Effector memory CD8-positive, alpha-beta T cell (primary cell): Measurements from ENCODE around the gene HHATL.

ENCODE experiments used
- ATAC-seq: fragments of 150-1000 bp; cut with Tn5 transposase; replicated peaks from 2 replicates; pipeline ENCODE4 v1.10.0; 2021; ENCODE audit warnings: mild to moderate bottlenecking, moderate library complexity
- DNase-seq, 3 experiments: peaks; one replicate each; pipeline ENCODE4 v3.0.0; 2021
- H3K27ac Mint-ChIP-seq, 2 donors: one replicate each; pipeline ENCODE4 v1.8.0; 2022; ENCODE audit warnings: mild to moderate bottlenecking in 2 of 2, mixed read lengths in 2 of 2, moderate library complexity in 2 of 2
- H3K27me3 Mint-ChIP-seq, 2 donors: one replicate each; pipeline ENCODE4 v1.8.0; 2022; ENCODE audit warnings: mixed read lengths in 2 of 2
- H3K36me3 Mint-ChIP-seq: one replicate; pipeline ENCODE4 v1.8.0; 2022; ENCODE audit warnings: mild to moderate bottlenecking, moderate library complexity, mixed read lengths; ENCODE audit not compliant: insufficient read depth
- H3K4me1 Mint-ChIP-seq, 2 donors: one replicate each; pipeline ENCODE4 v1.8.0; 2022; ENCODE audit warnings: low read depth in 2 of 2, mixed read lengths in 2 of 2
- H3K4me3 Mint-ChIP-seq, 2 donors: one replicate each; pipeline ENCODE4 v1.8.0; 2022; ENCODE audit warnings: mild to moderate bottlenecking in 2 of 2, mixed read lengths in 2 of 2, moderate library complexity in 2 of 2
- H3K9me3 Mint-ChIP-seq, 2 donors: one replicate each; pipeline ENCODE4 v1.8.0; 2022; ENCODE audit warnings: mixed read lengths in 2 of 2

Gene HHATL

DNA sequence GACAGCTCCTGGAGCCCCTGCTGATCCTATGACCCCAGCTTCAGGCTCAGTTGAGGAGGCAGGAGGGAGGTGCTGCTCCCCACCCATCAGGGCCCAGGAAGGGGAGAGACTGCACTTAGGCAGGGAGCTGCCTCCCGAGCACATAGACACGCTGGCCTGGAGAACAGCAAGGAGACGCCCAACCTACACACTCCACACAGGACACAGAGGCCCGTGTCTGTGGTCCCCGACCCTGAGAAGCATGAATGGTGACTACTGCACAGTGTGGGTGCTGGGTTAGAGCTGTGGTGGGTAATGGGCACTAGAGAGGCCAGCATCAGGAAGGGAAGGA is 1.1 kb upstream of the HHATL start:
- DNase-seq: no peak
- Mint-ChIP-seq H3K27ac (no peak overlapping the region), H3K4me1 (peaks cover 10 to 15% of the 10 kb centered on the region in 2 donors), H3K27me3 (peaks cover 21 to 46% of the 10 kb centered on the region in 2 donors), H3K9me3 (no peaks in the 10 kb centered on the region), H3K36me3 (no peaks in the 10 kb centered on the region), H3K4me3 (no peak overlapping the region)
- no peak for ATAC-seq

DNA sequence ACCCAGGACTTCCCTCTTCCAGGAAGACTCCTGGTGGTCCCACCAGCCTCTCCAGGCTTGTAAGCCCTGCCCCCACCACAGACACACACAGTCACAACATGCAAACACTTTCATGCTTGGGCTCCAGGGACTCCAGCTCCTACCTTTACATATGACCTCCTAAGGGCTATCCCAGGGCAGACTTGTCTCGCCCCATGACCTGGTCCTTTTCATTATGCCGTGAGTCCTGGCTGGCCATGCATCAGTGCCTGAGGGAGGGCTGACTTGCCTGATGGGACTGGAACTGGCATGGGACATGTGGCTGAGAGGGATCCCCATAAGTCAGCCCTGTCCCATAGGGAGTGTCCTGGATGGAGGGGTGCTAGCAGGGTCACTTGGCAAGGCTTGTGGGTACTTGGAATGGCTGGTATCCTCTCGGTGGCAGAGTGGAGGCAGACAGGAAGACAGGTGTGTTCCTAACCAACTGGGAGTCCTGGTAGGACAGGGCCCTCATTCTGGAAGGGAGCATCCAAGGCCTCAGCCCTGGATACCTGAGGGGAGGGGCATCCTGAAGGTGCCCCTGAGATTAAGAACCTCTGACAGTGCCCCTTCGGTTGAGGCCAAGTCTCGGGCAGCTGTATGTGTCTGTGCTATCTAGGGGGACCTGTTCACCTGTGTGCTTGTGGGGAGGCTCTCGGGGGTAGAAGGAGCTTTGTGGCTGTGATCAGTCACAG is 540 bp upstream of the HHATL start:
- Mint-ChIP-seq H3K27me3 (peaks cover 21 to 45% of the 10 kb centered on the region in 2 donors), H3K9me3 (no peaks in the 10 kb centered on the region), H3K4me3 (no peak overlapping the region), H3K36me3 (no peaks in the 10 kb centered on the region), H3K27ac (no peak overlapping the region), H3K4me1 (peaks cover 12 to 18% of the 10 kb centered on the region in 2 donors)
- no peak for DNase-seq
- ATAC-seq: no peak

DNA sequence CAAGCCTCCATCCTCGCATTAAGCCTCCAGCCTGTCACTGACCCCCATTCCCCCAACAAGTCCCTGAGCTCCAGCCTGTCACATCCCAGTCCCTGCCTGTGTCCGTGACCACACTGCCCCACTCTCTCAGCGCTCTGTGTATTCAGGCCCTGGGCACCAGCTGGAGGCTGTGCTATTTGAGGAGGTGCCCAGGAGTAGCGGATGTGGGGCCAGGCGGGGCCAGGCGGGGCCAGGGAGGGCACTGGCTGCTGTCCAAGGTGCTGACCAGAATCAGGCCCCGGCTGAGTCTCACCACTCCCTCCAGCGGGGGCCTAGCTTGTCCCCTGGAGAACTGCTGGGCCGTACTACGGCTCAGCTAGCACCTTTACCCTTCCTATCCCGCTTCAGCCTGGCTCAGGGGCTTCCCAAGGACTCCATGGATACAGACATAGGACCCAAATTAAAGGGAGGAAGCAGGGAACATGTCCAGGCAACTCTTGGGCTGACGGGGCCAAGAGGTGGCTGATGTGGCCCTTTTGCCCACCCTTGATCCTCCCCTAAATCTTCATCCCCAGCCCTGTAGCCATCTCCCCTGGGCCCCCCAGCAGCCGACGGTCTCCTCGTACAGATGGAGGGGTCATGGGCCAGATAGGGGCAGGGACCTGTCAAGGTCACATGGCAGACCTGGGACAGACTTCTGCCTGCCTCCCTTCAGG is 1.1 kb downstream of the HHATL start:
- Mint-ChIP-seq H3K27me3 (peaks cover 15 to 31% of the 10 kb centered on the region in 2 donors), H3K4me1 (peaks cover 12 to 18% of the 10 kb centered on the region in 2 donors), H3K9me3 (no peaks in the 10 kb centered on the region), H3K27ac (peak overlapping the region in 1 of 2 donors; percentile 59), H3K36me3 (no peaks in the 10 kb centered on the region), H3K4me3 (no peak overlapping the region)
- peak; percentile 87 for ATAC-seq
- DNase-seq: peak; percentile 58 to 60 (median 58)

DNA sequence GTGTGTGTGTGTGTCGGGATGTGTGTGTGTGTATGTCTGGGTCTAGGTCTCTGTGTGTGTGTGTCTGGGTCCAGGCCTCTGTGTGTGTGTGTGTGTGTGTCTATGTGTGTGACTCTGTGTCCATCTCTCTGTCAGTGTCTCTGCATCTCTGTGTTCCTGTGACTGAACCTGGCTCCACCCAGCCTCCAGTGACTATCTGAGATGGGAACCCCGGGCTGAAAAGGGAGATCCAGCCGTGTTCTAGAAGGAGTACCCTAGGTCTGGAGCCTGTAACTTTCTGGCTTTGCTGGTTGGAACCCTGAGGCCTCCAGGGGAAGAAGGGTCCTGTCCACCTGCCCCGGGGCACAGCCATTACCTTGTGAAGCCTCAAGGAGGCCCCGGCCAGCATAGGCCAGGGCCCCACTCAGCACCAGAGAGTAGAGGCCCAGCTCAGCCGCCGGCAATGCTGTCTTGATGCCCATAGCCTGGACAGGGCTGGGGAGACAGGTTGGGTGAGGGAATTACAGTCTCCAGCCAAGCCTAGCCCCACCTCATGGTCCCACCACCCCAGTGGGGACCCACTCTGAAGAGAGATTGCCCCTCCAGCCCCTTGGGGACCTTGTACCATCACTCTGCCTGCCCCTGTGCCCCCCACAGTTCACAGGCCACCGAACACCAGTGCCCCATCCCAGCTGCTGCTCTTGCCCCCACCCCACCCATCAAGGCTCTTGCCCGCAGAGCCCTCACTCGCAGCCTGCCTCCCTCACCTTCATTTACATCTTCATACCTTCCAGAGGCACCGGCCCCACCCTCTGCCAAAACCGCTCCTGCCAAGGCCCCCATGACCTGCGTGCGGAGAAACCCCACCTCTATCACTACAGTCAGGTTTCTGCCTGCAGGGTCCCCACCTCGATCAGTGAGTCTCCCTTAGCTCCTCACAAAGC is 2.0 kb downstream of the HHATL start:
- no peak for DNase-seq
- H3K9me3 Mint-ChIP-seq: no peaks in the 10 kb centered on the region
- no peaks in the 10 kb centered on the region for H3K36me3 Mint-ChIP-seq
- peak overlapping the region in 1 of 2 donors; percentile 59 for H3K27ac Mint-ChIP-seq
- no peak for ATAC-seq
- peaks cover 12 to 18% of the 10 kb centered on the region in 2 donors for H3K4me1 Mint-ChIP-seq
- H3K27me3 Mint-ChIP-seq: peaks cover 15 to 23% of the 10 kb centered on the region in 2 donors
- no peak overlapping the region for H3K4me3 Mint-ChIP-seq

GRCh38 chr3:42699511-42699971 is 3.1 kb downstream of the HHATL start:
- no peak for ATAC-seq
- H3K27me3 Mint-ChIP-seq: peaks cover 15 to 22% of the 10 kb centered on the region in 2 donors
- no peak for DNase-seq
- H3K4me1 Mint-ChIP-seq: peaks cover 12 to 18% of the 10 kb centered on the region in 2 donors
- H3K4me3 Mint-ChIP-seq: no peak overlapping the region
- no peak overlapping the region for H3K27ac Mint-ChIP-seq
- H3K36me3 Mint-ChIP-seq: no peaks in the 10 kb centered on the region
- H3K9me3 Mint-ChIP-seq: no peaks in the 10 kb centered on the region

GRCh38 chr3:42698911-42699230 is 3.7 kb downstream of the HHATL start:
- Mint-ChIP-seq H3K27me3 (peaks cover 15 to 21% of the 10 kb centered on the region in 2 donors), H3K4me3 (no peak overlapping the region), H3K4me1 (peaks cover 12 to 18% of the 10 kb centered on the region in 2 donors), H3K36me3 (no peaks in the 10 kb centered on the region), H3K9me3 (no peaks in the 10 kb centered on the region), H3K27ac (no peak overlapping the region)
- peak; percentile 63 for ATAC-seq
- no peak for DNase-seq

DNA sequence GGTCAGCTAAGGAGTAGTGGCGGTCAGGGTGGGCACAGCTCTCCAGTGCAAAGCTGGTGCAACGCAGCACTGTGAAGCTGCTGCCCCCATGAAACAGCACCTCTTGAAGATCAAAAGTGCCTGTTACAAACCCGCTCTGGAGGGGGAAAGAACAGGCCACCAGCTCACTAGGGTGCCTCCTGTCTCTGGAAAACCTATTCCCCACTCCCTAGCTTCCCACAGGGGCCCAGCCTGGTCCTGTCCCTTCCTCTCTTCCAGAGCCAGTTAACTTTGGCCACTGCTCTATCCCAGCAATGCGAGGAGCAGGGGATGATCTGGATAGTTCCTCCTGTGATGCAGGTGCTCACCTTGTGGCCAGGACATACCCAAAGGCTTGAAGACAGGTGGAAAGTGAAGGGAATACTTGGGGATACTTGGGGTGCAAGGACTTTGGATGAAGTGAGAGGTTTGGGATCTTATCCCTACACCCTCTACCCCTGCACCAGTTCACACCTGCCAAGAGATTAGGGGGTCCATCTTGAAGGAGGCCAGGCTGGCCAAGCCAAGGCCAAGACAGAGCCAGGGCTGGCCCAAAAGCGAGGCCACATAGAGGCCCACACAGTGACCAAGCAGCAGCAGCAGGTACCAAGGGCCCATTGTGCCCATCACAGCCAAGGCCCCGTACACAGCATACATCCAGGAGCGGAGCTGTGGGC is 4.2 kb downstream of the HHATL start:
- no peak overlapping the region for H3K4me3 Mint-ChIP-seq
- no peaks in the 10 kb centered on the region for H3K9me3 Mint-ChIP-seq
- ATAC-seq (no peak), DNase-seq (no peak)
- no peak overlapping the region for H3K27ac Mint-ChIP-seq
- H3K4me1 Mint-ChIP-seq: peaks cover 12 to 18% of the 10 kb centered on the region in 2 donors
- peaks cover 15 to 16% of the 10 kb centered on the region in 2 donors for H3K27me3 Mint-ChIP-seq
- H3K36me3 Mint-ChIP-seq: no peaks in the 10 kb centered on the region

DNA sequence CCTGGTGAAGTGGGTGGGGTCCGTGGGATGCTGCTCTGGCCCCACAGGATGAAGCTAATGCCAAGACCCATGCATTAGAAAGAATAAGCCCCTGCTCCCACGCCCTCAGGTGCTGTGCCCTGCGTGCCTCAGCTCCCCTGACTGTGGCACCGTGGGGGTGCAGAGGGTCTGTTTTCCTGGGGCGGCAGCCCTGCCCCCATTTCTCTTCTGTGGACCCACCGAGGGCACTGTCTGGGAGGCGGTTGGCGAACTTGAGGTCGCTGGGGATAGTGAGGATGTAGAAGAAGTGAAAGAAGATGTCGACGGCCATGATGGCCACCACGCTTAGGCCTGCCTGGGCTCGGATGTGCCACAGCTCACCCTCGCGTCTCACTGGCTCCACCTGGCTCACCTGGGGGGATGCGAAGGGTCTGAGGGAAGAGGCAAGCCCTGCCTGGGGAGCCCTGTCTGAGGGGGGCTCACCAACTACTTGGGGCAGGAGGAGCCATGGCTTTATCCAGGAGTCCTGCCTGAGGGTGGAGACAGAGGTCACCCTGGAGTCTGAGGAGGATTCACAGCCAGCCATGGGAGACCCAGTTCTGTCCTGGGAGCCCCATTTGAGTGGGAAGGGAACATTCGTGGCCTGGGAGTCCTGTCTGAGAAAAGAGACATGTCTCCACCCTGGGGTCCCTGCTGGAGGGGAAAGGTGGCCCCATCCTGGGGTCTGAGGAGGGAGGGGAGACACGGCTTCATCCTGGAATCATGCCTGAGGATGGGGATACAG is 5.1 kb downstream of the HHATL start:
- peaks cover 12 to 18% of the 10 kb centered on the region in 2 donors for H3K4me1 Mint-ChIP-seq
- H3K4me3 Mint-ChIP-seq: no peak overlapping the region
- no peak overlapping the region for H3K27ac Mint-ChIP-seq
- DNase-seq: no peak
- H3K27me3 Mint-ChIP-seq: peaks cover 9 to 15% of the 10 kb centered on the region in 2 donors
- no peaks in the 10 kb centered on the region for H3K9me3 Mint-ChIP-seq
- no peak for ATAC-seq
- no peaks in the 10 kb centered on the region for H3K36me3 Mint-ChIP-seq

DNA sequence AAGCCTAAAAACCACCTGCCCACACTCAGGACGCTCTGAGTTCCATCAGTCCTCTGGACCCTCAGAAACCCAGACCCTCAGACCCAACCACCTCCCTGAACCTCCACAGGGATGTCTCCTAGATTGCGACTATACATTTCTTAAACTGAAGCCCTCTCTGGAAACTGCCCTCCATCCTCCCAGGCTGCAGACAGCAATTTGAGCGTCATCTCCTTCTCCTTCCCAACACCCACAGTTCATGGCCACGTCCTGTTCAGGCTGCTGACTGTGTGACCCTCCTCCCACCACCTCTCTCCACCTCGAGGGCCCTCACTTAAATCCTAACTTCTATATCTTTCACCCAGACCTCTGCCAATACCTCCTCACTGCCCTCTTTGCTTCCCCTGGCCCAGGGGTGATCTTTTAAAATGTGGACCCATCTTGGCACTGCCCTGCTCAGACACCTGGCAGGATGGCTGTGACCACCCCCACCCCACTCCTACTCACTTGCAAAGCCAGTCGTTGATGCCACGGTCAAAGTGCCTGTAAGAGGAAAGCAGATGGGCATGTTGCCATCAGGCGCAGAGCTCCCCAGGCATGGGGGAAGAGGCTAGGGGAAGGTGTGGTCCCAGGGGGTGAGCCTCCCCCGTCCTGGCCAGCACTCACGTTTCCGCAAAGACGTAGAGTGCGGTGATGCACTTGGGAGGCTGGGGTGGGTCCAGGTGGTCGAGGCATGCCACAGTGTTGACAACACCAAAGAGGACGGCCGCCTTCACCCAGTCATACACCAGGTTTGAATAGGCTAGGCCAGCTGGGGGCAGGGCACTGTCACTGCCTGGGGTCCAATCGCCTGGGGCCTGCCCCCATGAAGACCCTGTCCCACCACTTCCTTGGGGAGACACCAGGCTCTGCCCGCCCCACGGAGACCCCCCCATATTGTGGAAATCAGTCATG is 6.0 kb downstream of the HHATL start:
- Mint-ChIP-seq H3K27ac (no peak overlapping the region), H3K27me3 (peaks cover 8 to 15% of the 10 kb centered on the region in 2 donors), H3K4me1 (peaks cover 12 to 17% of the 10 kb centered on the region in 2 donors), H3K36me3 (no peaks in the 10 kb centered on the region), H3K4me3 (no peak overlapping the region), H3K9me3 (no peaks in the 10 kb centered on the region)
- DNase-seq: no peak
- no peak for ATAC-seq

DNA sequence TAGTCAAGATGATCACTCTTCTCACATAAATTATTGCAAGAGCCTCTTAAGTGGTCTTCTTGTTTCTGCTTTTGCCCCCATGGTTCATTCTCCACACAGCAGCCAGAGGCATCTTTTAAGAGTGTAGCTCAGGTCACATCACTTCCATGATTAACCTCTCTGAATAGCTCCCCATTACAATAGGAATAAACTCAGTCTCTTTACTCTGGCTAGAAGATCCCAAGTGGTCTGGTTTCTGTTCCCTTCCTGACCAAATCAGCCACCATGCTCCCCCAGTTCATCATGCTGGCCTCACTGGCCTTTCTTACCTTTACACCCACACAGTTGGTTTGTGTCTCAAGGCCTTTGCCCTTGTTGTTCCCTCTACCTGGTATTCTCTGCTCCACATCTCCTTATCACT is 8.2 kb downstream of the HHATL start:
- Mint-ChIP-seq H3K36me3 (no peaks in the 10 kb centered on the region), H3K9me3 (no peaks in the 10 kb centered on the region), H3K4me3 (no peak overlapping the region), H3K27me3 (peaks cover 0 to 16% of the 10 kb centered on the region in 2 donors), H3K27ac (no peak overlapping the region), H3K4me1 (peaks cover 6% of the 10 kb centered on the region in 2 donors)
- no peak for ATAC-seq
- no peak for DNase-seq

GRCh38 chr3:42693530-42693930 is 9.1 kb downstream of the HHATL start:
- Mint-ChIP-seq H3K4me3 (no peak overlapping the region), H3K27ac (no peak overlapping the region), H3K4me1 (peaks cover 1 to 2% of the 10 kb centered on the region in 2 donors), H3K36me3 (no peaks in the 10 kb centered on the region), H3K27me3 (peaks cover 0 to 24% of the 10 kb centered on the region in 2 donors), H3K9me3 (no peaks in the 10 kb centered on the region)
- ATAC-seq (no peak), DNase-seq (no peak)
